Effector memory CD8-positive, alpha-beta T cell (primary cell): ENCODE data around the gene CH25H.
"Not testable (repeated sequence)": the region's sequence is repeated elsewhere in the genome, so short reads cannot be mapped to it uniquely, and the experiment has no call there.

Source experiments
- ATAC-seq: fragments of 150-1000 bp; cut with Tn5 transposase; replicated peaks from 2 replicates; pipeline ENCODE4 v1.10.0; 2021; ENCODE audit warnings: mild to moderate bottlenecking, moderate library complexity
- DNase-seq, 3 experiments: peaks; one replicate each; pipeline ENCODE4 v3.0.0; 2021
- H3K27ac Mint-ChIP-seq, 2 donors: one replicate each; pipeline ENCODE4 v1.8.0; 2022; ENCODE audit warnings: mild to moderate bottlenecking in 2 of 2, mixed read lengths in 2 of 2, moderate library complexity in 2 of 2
- H3K27me3 Mint-ChIP-seq, 2 donors: one replicate each; pipeline ENCODE4 v1.8.0; 2022; ENCODE audit warnings: mixed read lengths in 2 of 2
- H3K36me3 Mint-ChIP-seq: one replicate; pipeline ENCODE4 v1.8.0; 2022; ENCODE audit warnings: mild to moderate bottlenecking, moderate library complexity, mixed read lengths; ENCODE audit not compliant: insufficient read depth
- H3K4me1 Mint-ChIP-seq, 2 donors: one replicate each; pipeline ENCODE4 v1.8.0; 2022; ENCODE audit warnings: low read depth in 2 of 2, mixed read lengths in 2 of 2
- H3K4me3 Mint-ChIP-seq, 2 donors: one replicate each; pipeline ENCODE4 v1.8.0; 2022; ENCODE audit warnings: mild to moderate bottlenecking in 2 of 2, mixed read lengths in 2 of 2, moderate library complexity in 2 of 2
- H3K9me3 Mint-ChIP-seq, 2 donors: one replicate each; pipeline ENCODE4 v1.8.0; 2022; ENCODE audit warnings: mixed read lengths in 2 of 2

Gene CH25H

DNA sequence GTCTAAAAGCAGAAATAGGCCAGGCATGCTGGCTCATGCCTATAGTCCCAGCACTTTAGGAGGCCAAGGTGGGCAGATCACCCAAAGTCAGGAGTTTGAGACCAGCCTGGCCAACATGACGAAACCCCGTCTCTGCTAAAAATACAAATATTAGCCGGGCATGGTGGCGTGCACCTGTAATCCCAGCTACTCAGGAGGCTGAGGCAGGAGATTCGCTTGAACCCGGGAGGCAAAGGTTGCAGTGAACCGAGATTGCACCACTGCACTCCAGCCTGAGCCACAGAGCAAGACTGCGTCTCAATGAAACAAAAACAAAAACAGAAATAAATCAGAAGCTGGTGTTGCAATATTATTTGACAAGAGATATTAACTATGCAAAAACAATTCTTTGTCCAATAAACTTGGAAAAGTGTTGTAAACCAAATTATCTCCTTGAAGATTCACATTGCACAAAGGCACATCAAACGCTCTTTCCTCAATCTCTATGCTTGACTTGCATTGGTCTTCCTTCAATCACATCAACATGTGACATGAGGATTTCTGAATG lies 38.7 kb downstream of the CH25H start:
- peaks cover 43 to 47% of the 10 kb centered on the region in 2 donors for H3K27me3 Mint-ChIP-seq
- H3K9me3 Mint-ChIP-seq, H3K4me3 Mint-ChIP-seq, DNase-seq, ATAC-seq, H3K27ac Mint-ChIP-seq, H3K36me3 Mint-ChIP-seq: not testable (repeated sequence)
- peaks cover 6 to 13% of the 10 kb centered on the region in 2 donors for H3K4me1 Mint-ChIP-seq

DNA sequence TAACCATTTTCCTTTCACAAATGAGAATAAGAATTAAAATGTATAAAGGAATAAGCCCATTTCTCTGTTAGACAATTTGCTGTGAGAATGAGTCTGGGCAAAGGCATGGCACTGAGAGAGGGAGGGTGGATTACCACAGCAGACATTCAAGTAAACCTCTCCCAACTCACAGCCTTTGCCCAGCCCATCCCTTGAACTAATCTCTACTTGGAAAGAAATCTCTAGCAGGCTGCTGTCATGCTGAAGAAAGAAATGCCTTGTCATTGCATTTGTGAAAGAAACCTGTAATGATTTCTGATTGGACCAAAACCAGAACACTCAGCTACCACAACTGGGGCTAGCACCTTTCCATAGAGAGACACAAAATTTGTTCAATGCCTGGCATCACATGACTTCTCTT lies 39.2 kb downstream of the CH25H start:
- H3K4me3 Mint-ChIP-seq: no peak overlapping the region
- no peaks in the 10 kb centered on the region for H3K9me3 Mint-ChIP-seq
- H3K27ac Mint-ChIP-seq: no peak overlapping the region
- DNase-seq (no peak), ATAC-seq (no peak)
- peaks cover 9 to 17% of the 10 kb centered on the region in 2 donors for H3K4me1 Mint-ChIP-seq
- H3K27me3 Mint-ChIP-seq: peaks cover 38 to 42% of the 10 kb centered on the region in 2 donors
- no peaks in the 10 kb centered on the region for H3K36me3 Mint-ChIP-seq

DNA sequence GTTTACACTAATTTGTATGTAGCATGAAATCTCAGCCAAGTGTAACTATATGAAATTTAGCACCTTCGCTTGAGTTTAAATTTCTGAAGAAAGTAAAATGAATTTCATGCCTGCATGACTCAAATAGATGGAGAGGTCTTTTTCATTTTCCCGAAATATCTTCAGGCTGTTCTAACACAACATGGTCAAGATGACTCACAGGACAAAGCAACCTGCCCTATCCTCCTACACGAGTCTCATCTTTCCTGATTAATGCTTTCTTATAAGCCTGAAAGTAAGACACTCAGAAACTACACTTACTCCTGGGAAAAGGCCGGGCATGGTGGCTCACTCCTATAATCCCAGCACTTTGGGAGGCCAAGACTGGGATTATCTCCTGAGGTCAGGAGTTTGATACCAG lies 41.2 kb downstream of the CH25H start:
- DNase-seq: no peak
- Mint-ChIP-seq H3K36me3 (no peaks in the 10 kb centered on the region), H3K9me3 (no peaks in the 10 kb centered on the region), H3K4me3 (no peak overlapping the region), H3K4me1 (peaks cover 9 to 17% of the 10 kb centered on the region in 2 donors), H3K27ac (no peak overlapping the region), H3K27me3 (peaks cover 18 to 23% of the 10 kb centered on the region in 2 donors)
- ATAC-seq: no peak

DNA sequence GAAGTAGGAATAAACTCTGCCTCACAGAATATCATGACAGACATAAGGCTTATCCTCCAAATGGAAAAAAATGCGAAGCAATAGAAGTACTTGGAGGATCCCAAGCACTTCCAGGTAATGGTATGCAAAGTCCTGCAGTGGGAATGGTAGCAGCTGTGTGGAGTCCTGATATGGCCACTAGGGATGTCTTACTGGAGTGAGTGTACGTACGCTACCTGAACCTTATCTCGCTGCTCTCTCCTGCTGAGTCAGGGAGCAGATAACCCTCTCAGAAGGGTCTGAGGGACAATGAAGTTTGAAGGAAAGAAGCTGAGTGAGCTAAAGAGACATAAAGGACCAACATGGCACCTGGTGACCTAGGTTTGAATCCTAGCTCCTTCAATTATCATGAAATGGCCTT lies 42.2 kb downstream of the CH25H start:
- H3K27ac Mint-ChIP-seq: no peak overlapping the region
- no peak overlapping the region for H3K4me3 Mint-ChIP-seq
- DNase-seq (no peak), ATAC-seq (no peak)
- H3K27me3 Mint-ChIP-seq: peaks cover 18 to 22% of the 10 kb centered on the region in 2 donors
- H3K36me3 Mint-ChIP-seq: no peaks in the 10 kb centered on the region
- H3K9me3 Mint-ChIP-seq: no peaks in the 10 kb centered on the region
- peaks cover 9 to 17% of the 10 kb centered on the region in 2 donors for H3K4me1 Mint-ChIP-seq

DNA sequence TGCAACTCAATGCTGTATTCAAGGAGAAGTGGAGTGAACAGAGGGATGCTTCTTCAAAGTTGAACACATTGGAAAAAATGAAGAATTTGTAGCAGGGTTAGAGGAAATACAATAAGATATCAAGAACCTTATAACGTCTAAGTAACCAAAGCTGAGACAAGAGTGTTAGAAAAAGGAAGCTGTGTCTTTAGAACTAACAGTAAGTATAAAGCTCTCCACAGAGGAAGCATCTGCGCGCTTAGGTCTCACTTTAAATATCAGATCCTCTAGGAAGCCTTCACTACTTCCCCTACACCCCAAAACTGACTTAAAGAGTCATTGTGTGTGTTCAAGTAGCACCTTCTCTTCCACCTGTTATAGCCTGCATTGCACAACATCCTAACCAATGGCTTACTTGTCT lies 43.0 kb downstream of the CH25H start:
- H3K4me3 Mint-ChIP-seq: peak overlapping the region; percentile 63 to 74
- H3K4me1 Mint-ChIP-seq: peaks cover 9 to 17% of the 10 kb centered on the region in 2 donors
- H3K9me3 Mint-ChIP-seq: no peaks in the 10 kb centered on the region
- ATAC-seq (peak; percentile 23), DNase-seq (no peak)
- H3K27ac Mint-ChIP-seq: peak overlapping the region; percentile 84 to 90
- peaks cover 17 to 19% of the 10 kb centered on the region in 2 donors for H3K27me3 Mint-ChIP-seq
- no peaks in the 10 kb centered on the region for H3K36me3 Mint-ChIP-seq

DNA sequence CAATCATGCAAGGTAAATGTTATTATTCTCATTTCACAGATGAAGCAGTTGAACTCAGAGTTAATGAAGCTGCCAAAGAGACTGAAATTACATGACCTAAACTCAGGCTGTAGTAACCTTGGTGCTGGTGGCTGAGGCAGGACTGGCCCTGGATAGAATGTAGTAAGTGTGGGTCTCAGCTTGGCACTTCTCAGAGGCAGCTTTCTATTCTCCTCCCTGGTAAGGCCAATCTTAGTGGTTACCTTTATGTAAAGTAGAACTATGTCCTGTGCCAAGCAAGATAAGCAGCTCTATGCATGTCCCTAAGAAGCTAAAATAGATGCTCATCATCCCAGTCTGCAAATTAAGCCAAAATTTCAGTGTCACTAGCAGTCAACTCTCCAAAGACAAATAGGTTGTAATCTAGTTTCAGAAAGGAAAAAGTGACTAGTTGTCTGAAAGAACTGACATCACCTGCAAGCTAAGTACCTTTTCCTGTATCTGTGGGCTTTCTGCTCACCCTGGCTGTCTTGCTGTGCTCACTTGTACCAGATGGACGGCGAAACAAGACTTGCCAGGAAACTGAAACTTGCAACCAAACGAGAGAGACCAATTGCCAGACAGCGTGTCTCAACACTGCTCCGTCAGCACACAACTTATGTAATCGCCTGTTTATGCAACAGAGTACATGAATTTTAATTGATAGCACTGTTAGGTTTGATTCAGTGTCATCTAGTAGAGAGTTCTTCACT lies 43.7 kb downstream of the CH25H start:
- Mint-ChIP-seq H3K4me3 (peak overlapping the region; percentile 63 to 74), H3K27me3 (peaks cover 11 to 17% of the 10 kb centered on the region in 2 donors), H3K36me3 (no peaks in the 10 kb centered on the region), H3K27ac (peak overlapping the region; percentile 84 to 90), H3K9me3 (no peaks in the 10 kb centered on the region), H3K4me1 (peaks cover 9 to 17% of the 10 kb centered on the region in 2 donors)
- DNase-seq (peak; percentile 6 to 38 (median 9)), ATAC-seq (peak; percentile 94)

DNA sequence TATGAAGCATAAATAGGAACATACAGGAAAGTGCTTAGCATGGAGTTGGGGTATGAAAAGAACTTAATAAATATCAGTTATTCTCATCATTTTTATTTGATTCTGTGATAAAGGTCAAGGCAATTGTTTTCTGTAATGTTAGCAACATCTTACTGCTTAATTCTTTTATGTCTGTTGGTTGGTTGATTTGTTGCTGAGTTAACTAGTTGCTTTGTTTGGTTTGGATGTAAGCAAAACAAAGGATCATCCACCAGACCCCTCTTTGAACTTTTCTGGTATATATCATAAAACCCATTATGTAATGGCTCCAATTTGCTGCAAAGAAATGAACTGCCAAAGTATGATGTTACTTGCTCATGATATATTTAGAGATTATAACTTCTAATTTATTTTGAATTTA lies 44.5 kb downstream of the CH25H start:
- H3K4me3 Mint-ChIP-seq: no peak overlapping the region
- H3K27ac Mint-ChIP-seq: no peak overlapping the region
- DNase-seq (no peak), ATAC-seq (no peak)
- H3K4me1 Mint-ChIP-seq: peaks cover 9 to 17% of the 10 kb centered on the region in 2 donors
- peaks cover 9 to 18% of the 10 kb centered on the region in 2 donors for H3K27me3 Mint-ChIP-seq
- H3K36me3 Mint-ChIP-seq: no peaks in the 10 kb centered on the region
- no peaks in the 10 kb centered on the region for H3K9me3 Mint-ChIP-seq

DNA sequence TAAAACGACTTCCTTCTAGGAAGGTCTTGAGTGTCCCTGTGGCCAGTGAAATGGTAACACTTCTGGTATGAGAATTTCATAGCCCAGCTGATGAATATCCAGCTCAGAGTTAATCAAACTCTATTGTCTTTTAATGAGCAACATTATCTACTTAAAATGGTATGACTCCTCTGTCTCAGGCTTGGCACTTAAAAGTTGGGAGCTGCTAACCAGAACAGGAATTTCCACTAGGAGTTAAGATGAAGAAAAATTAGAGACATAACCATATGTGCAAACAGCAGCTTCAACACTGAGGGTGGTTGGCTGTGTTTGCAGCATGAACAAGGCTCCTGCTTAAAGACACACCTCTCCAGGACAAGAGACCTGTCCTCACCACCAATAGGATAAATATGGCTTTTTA lies 46.8 kb downstream of the CH25H start:
- no peaks in the 10 kb centered on the region for H3K9me3 Mint-ChIP-seq
- no peak overlapping the region for H3K4me3 Mint-ChIP-seq
- H3K27ac Mint-ChIP-seq: no peak overlapping the region
- H3K4me1 Mint-ChIP-seq: peaks cover 9 to 17% of the 10 kb centered on the region in 2 donors
- no peaks in the 10 kb centered on the region for H3K36me3 Mint-ChIP-seq
- ATAC-seq: no peak
- peaks cover 12 to 31% of the 10 kb centered on the region in 2 donors for H3K27me3 Mint-ChIP-seq
- DNase-seq: no peak

DNA sequence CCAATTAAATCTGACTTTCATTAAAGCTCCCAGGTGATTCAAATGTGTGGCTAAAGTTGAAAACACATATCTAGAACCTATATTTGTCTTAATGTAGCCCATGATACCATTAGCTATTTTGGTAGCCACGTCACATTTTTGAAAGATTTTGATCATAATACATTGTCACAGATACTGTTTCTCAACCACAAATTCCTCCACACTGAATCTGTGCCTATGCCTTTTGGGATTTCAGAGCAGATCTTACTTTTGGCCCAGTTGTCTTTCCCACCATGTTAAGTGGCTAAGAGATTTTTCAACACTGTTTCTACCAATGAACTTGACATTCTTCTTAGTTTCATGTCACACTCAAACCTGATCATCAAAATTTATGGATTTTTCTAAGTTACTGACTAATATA lies 47.4 kb downstream of the CH25H start:
- peaks cover 18 to 35% of the 10 kb centered on the region in 2 donors for H3K27me3 Mint-ChIP-seq
- H3K27ac Mint-ChIP-seq: no peak overlapping the region
- DNase-seq: no peak
- H3K36me3 Mint-ChIP-seq: no peaks in the 10 kb centered on the region
- peaks cover 9 to 17% of the 10 kb centered on the region in 2 donors for H3K4me1 Mint-ChIP-seq
- no peak for ATAC-seq
- no peaks in the 10 kb centered on the region for H3K9me3 Mint-ChIP-seq
- H3K4me3 Mint-ChIP-seq: no peak overlapping the region

DNA sequence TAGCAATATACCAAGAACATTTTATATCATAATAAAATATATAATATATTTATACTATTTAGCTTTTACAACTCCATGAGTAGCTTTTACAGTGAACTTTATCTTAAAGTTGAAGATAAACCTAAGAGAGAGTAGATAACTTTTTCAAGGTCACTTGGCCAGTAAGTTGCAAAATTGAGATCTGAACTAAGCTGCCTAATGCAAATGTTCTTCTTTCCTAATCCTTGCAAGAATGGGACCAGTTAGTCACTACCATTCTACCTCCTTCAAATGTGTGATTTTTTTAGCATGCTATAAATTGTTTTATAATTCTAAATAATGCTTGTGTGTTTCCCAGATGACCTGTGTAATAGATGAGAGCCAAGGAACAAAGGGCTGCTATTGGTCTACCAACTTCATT lies 47.8 kb downstream of the CH25H start:
- peaks cover 9 to 13% of the 10 kb centered on the region in 2 donors for H3K4me1 Mint-ChIP-seq
- no peaks in the 10 kb centered on the region for H3K9me3 Mint-ChIP-seq
- no peak overlapping the region for H3K4me3 Mint-ChIP-seq
- H3K27me3 Mint-ChIP-seq: peaks cover 22 to 34% of the 10 kb centered on the region in 2 donors
- H3K36me3 Mint-ChIP-seq: no peaks in the 10 kb centered on the region
- ATAC-seq (no peak), DNase-seq (no peak)
- no peak overlapping the region for H3K27ac Mint-ChIP-seq

DNA sequence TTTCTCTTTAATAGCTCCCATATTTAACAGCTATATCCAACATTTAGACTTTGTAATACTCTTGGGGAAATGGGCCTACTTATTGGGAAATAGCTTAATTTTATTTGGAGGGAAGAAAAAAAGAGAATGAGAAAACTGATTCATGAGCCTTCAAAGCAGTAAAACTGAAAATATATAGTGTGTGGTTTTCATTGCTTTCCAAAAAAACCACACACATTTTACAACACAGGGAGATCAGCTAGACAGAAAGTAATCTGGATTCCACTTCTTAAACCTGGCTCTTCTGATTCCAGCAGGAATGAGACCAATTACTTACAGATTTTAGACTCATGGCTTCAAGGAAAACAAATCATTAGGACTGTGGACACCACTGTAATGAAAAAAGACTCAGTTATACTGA lies 48.7 kb downstream of the CH25H start:
- H3K4me1 Mint-ChIP-seq: peaks cover 3 to 4% of the 10 kb centered on the region in 2 donors
- no peaks in the 10 kb centered on the region for H3K36me3 Mint-ChIP-seq
- H3K27ac Mint-ChIP-seq: no peak overlapping the region
- H3K27me3 Mint-ChIP-seq: peaks cover 25 to 40% of the 10 kb centered on the region in 2 donors
- H3K9me3 Mint-ChIP-seq: no peaks in the 10 kb centered on the region
- ATAC-seq (no peak), DNase-seq (no peak)
- no peak overlapping the region for H3K4me3 Mint-ChIP-seq

DNA sequence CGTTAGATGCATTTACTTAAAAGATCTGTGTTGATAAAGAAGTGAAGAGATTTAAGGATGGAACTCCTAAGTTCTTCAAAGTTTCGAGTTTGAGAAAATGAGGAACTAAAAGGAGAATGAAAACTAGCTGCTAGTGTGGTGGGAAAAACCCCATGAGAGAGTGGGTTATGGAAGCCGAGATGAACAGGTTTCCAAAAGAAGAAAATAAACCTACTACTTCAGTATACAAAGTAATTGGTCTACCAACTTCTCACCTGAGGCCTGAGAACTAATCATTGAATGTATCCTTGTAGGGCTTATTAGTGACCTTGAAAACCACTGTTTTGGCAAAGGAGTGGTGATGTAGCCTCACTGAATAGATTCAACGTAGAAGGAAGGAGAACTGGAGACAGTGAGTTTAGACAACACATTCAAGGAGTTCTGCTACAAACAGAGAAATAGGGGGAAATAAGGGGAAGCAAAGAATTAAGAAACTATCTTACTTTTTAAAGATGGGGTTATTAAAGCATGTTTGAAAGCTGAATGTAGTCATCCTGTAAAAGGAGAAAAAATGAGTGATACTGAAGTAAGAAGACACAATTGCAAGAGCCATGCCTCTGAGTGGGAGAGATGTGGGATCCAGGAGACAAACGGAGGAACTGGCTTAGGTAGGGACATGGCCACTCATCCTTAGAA lies 50.8 kb downstream of the CH25H start:
- no peak overlapping the region for H3K27ac Mint-ChIP-seq
- DNase-seq (no peak), ATAC-seq (no peak)
- peaks cover 25 to 40% of the 10 kb centered on the region in 2 donors for H3K27me3 Mint-ChIP-seq
- H3K4me1 Mint-ChIP-seq: no peaks in the 10 kb centered on the region
- no peaks in the 10 kb centered on the region for H3K36me3 Mint-ChIP-seq
- H3K4me3 Mint-ChIP-seq: no peak overlapping the region
- no peaks in the 10 kb centered on the region for H3K9me3 Mint-ChIP-seq
